BLaER1 (cell line): ENCODE measurements around the gene NEMP1.

Experiments
- H3K27ac ChIP-seq: shearing (Covaris generic); formaldehyde crosslinking; 2 replicates; pipeline ENCODE4 v1.8.1; 2022
- H3K27me3 ChIP-seq: shearing (Covaris generic); formaldehyde crosslinking; 2 replicates; pipeline ENCODE4 v1.8.1; 2022
- H3K36me3 ChIP-seq: shearing (Covaris generic); formaldehyde crosslinking; 2 replicates; pipeline ENCODE4 v1.8.1; 2022
- H3K4me1 ChIP-seq: shearing (Covaris generic); formaldehyde crosslinking; 2 replicates; pipeline ENCODE4 v1.8.1; 2022
- H3K4me2 ChIP-seq: shearing (Covaris generic); formaldehyde crosslinking; 2 replicates; pipeline ENCODE4 v1.8.1; 2022
- H3K4me3 ChIP-seq: shearing (Covaris generic); formaldehyde crosslinking; 2 replicates; pipeline ENCODE4 v1.8.1; 2022
- H3K9ac ChIP-seq: shearing (Covaris generic); formaldehyde crosslinking; 2 replicates; pipeline ENCODE4 v1.8.1; 2022
- H3K9me3 ChIP-seq: shearing (Covaris generic); formaldehyde crosslinking; 2 replicates; pipeline ENCODE4 v1.8.1; 2022
- H4K20me1 ChIP-seq: shearing (Covaris generic); formaldehyde crosslinking; 2 replicates; pipeline ENCODE4 v1.8.1; 2022
- Cebpa-rat ChIP-seq: shearing (Covaris generic); IDR thresholded peaks from 2 replicates; pipeline ENCODE4 v1.8.1; 2022

The NEMP1 gene

GRCh38 chr12:57090924-57091637, 12.5 kb upstream of the NEMP1 start:
- peak overlapping the region; percentile 82; the same call in 1 of the 2 replicates for H3K27ac ChIP-seq
- peak overlapping the region; percentile 87 for H3K4me2 ChIP-seq
- peak overlapping the region; percentile 90; the same call in 1 of the 2 replicates for H3K4me3 ChIP-seq
- H4K20me1 ChIP-seq: peaks cover 46% of the 10 kb centered on the region
- H3K36me3 ChIP-seq: peaks cover 48% of the 10 kb centered on the region
- H3K4me1 ChIP-seq: peaks cover 54% of the 10 kb centered on the region
- H3K9ac ChIP-seq: peak overlapping the region; percentile 88
- no peaks in the 10 kb centered on the region for H3K27me3 ChIP-seq
- TF ChIP-seq Cebpa-rat: no peak
- no peaks in the 10 kb centered on the region for H3K9me3 ChIP-seq

- Histone ChIP-seq H3K9ac (peak overlapping the region; percentile 88), H3K27me3 (no peaks in the 10 kb centered on the region), H3K36me3 (peaks cover 42% of the 10 kb centered on the region), H3K4me3 (peak overlapping the region; percentile 90), H3K27ac (peak overlapping the region; percentile 82; the same call in 1 of the 2 replicates), H3K9me3 (no peaks in the 10 kb centered on the region), H3K4me2 (peak overlapping the region; percentile 87), H4K20me1 (peaks cover 42% of the 10 kb centered on the region), H3K4me1 (peaks cover 54% of the 10 kb centered on the region)
- no peak for TF ChIP-seq Cebpa-rat
Measured at GRCh38 chr12:57090490-57090889, 11.9 kb upstream of the NEMP1 start.

- no peak for TF ChIP-seq Cebpa-rat
- Histone ChIP-seq H3K4me2 (peak overlapping the region; percentile 87), H3K4me1 (peaks cover 54% of the 10 kb centered on the region), H4K20me1 (peaks cover 33% of the 10 kb centered on the region), H3K27me3 (no peaks in the 10 kb centered on the region), H3K4me3 (peak overlapping the region; percentile 90), H3K36me3 (peaks cover 33% of the 10 kb centered on the region), H3K9ac (peak overlapping the region; percentile 88), H3K9me3 (no peaks in the 10 kb centered on the region), H3K27ac (peak overlapping the region; percentile 82)
Measured at GRCh38 chr12:57089271-57090245, 11.0 kb upstream of the NEMP1 start.

- peak within 1 kb of the TSS; percentile 90 for H3K4me3 ChIP-seq
- peaks cover 28% of the 10 kb centered on the region for H3K36me3 ChIP-seq
- peak within 1 kb of the TSS; percentile 98 for H3K27ac ChIP-seq
- no peaks in the 10 kb centered on the region for H3K9me3 ChIP-seq
- H3K4me2 ChIP-seq: peak within 1 kb of the TSS; percentile 92
- H4K20me1 ChIP-seq: peaks cover 30% of the 10 kb centered on the region
- no peaks in the 10 kb centered on the region for H3K27me3 ChIP-seq
- H3K9ac ChIP-seq: peak within 1 kb of the TSS; percentile 91
- peaks cover 46% of the 10 kb centered on the region for H3K4me1 ChIP-seq
- TF ChIP-seq Cebpa-rat: peak; percentile 67; the same call in 1 of the 2 replicates
Measured at GRCh38 chr12:57088354-57089270, 10.0 kb upstream of the NEMP1 start, which contains the start of gene NAB2. Gene NAB2, plus strand, starts transcription at chr12:57089114. Its CDS starts 158 bp downstream, at chr12:57089272.

GRCh38 chr12:57087691-57088353, 9.2 kb upstream of the NEMP1 start:
- peak overlapping the region; percentile 92 for H3K4me2 ChIP-seq
- peak overlapping the region; percentile 80 for H3K4me3 ChIP-seq
- H3K27me3 ChIP-seq: no peaks in the 10 kb centered on the region
- no peaks in the 10 kb centered on the region for H3K9me3 ChIP-seq
- H3K36me3 ChIP-seq: peaks cover 23% of the 10 kb centered on the region
- peak overlapping the region; percentile 91 for H3K9ac ChIP-seq
- peaks cover 30% of the 10 kb centered on the region for H4K20me1 ChIP-seq
- peak overlapping the region; percentile 98 for H3K27ac ChIP-seq
- H3K4me1 ChIP-seq: peaks cover 40% of the 10 kb centered on the region
- TF ChIP-seq Cebpa-rat: no peak

- Histone ChIP-seq H3K27me3 (no peaks in the 10 kb centered on the region), H3K36me3 (peaks cover 17% of the 10 kb centered on the region), H3K4me3 (peak overlapping the region; percentile 80), H3K9me3 (no peaks in the 10 kb centered on the region), H4K20me1 (peaks cover 23% of the 10 kb centered on the region), H3K4me1 (peaks cover 40% of the 10 kb centered on the region), H3K9ac (peak overlapping the region; percentile 91), H3K4me2 (peak overlapping the region; percentile 92), H3K27ac (peak overlapping the region; percentile 98)
- no peak for TF ChIP-seq Cebpa-rat
Measured at GRCh38 chr12:57087010-57087690, 8.6 kb upstream of the NEMP1 start.

- H3K9ac ChIP-seq: peak overlapping the region; percentile 91
- TF ChIP-seq Cebpa-rat: no peak
- H4K20me1 ChIP-seq: peaks cover 17% of the 10 kb centered on the region
Measured at GRCh38 chr12:57086493-57087009, 8.0 kb upstream of the NEMP1 start.

GRCh38 chr12:57085999-57086492, 7.5 kb upstream of the NEMP1 start:
- H3K9ac ChIP-seq: peak overlapping the region; percentile 91
- H3K27ac ChIP-seq: peak overlapping the region; percentile 98
- TF ChIP-seq Cebpa-rat: no peak
- H3K9me3 ChIP-seq: no peaks in the 10 kb centered on the region
- H4K20me1 ChIP-seq: peaks cover 12% of the 10 kb centered on the region
- no peaks in the 10 kb centered on the region for H3K27me3 ChIP-seq
- H3K4me3 ChIP-seq: peak overlapping the region; percentile 80
- peaks cover 33% of the 10 kb centered on the region for H3K4me1 ChIP-seq
- H3K4me2 ChIP-seq: peak overlapping the region; percentile 92
- peaks cover 6% of the 10 kb centered on the region for H3K36me3 ChIP-seq

More at GRCh38 chr12:57086493-57087009, 8.0 kb upstream of the NEMP1 start:
- Histone ChIP-seq H3K4me2 (peak overlapping the region; percentile 92), H3K9me3 (no peaks in the 10 kb centered on the region), H3K27me3 (no peaks in the 10 kb centered on the region), H3K4me1 (peaks cover 38% of the 10 kb centered on the region), H3K4me3 (peak overlapping the region; percentile 80), H3K36me3 (peaks cover 11% of the 10 kb centered on the region), H3K27ac (peak overlapping the region; percentile 98)
